AG20443 (cell line): ENCODE results near the gene NTRK2.

Source experiments
- DNase-seq: peaks from one replicate; pipeline ENCODE4 v3.0.0; 2012; ENCODE audit warnings: low spot score, mixed read lengths

The NTRK2 gene

GRCh38 chr9:84939774-84940173, 270.2 kb downstream of the NTRK2 start:
- DNase-seq, result no peak

DNA sequence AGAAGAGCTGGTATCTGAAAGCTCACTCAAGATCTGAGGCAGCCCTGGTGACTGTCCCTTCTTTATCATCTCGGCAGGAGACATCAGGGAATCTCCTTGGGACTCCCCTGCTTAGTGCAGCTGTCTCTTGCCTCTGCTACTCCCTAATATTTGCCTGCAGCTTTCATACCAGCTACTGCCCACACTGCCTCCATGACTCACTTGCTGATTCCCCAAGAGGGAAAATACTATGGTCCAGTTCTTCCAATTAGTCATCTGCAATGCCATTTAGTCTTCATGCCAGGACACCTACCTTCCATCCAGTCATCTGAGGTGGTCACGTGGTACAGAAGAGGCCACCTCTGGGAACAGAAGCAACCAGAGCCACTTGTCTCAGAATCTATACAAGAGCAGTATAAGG, 270.8 kb downstream of the NTRK2 start:
- no peak for DNase-seq

DNA sequence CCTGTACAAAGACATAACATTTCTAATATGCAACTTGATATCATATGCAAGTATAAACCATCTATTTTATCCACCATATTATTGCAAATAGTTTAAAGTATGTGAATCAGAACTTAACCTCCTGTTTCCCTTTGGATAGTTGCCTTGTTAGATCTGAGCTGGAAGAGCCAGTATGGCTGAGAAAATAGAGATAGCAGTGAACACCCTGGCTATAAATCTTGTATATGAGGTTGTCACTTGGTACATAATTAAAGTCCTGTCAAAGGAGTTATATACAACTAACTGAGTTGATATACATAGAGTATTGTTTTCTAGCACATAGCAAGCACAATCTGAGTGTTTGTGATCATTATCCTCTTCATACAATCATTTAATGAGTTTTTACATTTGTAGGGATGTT, 272.3 kb downstream of the NTRK2 start:
- DNase-seq, result no peak

DNA sequence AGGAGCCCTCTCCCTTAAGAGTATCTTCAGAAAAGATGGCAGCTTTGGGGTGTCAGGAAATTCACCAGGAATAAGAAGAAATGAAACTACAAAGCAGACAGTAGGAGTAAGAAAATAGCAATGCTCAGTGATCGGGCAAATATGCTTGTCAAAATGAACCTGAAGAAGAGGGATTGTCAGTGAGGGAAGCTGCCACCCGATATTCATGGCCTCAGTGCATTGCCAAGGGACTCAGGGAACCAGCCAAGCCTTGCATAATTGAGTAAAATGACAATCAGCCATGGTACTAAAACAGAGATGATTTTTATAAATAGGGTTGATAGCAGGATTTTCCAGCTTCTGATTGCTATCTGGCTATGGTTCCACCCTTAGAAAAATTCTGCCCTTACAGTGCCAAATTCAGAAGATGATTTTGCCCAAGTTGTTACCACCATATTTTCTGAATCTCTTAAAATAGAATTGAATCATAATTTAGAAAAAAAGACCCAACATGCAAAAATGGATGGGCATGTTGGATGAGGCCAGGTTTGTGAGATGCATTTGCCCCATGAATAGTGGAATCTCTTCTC, 274.0 kb downstream of the NTRK2 start:
- DNase-seq, result no peak

- DNase-seq, result peak; percentile 36
These were observed 276.5 kb downstream of the NTRK2 start for GRCh38 chr9:84945878-84946538.

- peak; percentile 26 for DNase-seq
These were observed 278.0 kb downstream of the NTRK2 start for GRCh38 chr9:84947412-84947972.

DNA sequence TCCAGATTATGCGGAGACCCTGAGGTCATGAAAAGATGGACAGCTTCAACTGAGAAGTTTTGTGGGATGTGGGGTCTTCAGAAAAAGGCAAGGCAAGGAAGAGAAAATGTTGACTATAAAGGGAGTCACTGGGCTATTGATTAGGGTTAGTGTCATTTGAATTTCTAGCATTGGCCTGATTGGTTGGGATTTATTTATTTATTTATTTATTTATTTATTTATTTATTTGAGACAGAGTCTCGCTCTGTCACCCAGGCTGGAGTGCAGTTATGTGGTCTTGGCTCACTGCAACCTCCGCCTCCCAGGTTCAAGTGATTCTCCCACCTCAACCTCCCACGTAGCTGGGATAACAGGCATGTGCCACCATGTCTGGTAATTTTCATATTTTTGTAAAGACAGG, 279.7 kb downstream of the NTRK2 start:
- no peak for DNase-seq

DNA sequence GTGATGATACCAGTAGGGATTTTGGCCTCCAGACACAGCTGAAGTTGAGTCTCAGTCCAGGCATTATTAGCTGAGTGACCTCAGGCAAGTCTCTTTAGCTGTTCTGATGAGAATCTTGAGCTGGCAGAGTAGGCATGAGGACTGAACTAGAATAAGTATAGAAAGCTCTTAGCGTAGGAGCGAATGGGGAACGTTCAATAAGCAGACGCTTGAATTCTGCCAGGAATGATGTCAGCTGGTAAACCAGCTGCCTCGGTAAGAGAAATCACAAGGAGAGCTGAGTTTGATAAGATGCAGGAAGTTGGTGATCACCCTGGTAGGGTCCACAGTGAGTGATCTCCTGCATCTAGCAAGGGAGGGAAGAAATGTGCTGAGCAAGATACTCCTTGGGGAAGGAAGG, 280.4 kb downstream of the NTRK2 start:
- DNase-seq, result no peak

DNA sequence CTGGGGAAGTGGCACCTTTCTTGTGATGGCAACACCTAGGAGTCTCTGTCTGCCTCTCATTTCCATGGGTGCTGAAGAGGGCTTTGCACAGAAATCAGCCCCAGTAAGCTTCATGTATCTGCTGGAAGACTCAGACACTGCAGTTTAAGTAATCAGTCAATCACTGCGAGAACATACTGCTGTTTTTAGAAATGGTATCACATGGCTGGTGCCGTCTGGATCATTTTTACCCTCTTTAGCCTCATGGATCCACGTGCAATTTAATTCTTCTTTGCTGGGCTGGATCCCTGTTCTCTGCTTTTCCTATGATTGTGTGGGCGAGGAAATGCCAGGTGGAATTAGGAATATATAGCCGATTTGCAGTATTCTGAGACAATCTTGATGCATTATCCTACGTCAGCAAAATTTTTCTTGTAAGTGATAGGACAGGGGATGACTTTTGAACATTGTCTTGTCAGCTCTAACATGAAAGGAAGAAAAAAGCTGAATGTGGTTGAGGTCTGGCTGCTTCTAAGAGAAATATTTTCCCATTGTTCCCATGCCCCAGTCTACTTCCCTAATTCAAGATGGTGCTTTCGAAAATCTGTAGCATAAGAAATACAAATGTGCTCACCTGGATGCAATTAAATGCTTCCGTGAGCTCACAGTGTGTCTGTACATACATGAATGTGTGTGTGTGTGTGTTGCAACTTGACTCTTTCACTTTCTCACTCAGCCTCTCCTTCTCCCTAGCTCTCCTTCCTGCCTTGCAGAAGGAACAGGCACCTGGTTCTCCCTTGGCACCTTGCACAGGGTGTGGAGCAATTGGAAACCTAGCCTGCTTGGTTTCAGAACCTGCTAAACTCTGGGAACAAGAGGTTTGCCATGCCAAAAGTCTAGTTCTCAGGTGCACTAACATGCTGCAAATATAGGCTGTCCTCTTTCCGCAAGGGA, 281.6 kb downstream of the NTRK2 start:
- no peak for DNase-seq

DNA sequence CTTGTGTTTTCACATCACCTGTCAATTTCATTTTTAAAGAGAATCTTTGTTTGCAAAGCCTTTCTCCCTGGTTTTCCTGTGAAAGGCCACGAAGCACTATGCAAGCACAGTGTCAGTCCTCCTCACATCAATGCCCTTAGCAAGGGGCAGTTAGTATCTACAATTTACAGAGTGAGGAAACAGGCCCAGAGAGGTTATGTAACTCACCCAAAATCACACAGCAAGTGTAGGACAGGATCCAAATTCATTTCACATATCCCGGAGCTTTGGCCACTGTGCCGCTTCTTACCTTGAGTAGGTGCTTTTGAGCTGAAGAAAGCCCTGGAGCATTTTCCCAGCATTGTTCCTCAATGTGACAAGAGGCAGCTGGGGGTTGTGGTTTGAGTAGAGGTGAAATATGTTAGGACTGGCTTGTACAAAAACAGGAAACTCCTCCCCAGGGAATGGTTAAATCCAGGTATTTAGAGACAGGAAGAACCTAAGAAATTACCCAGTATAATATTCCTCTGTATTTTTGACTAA, 283.8 kb downstream of the NTRK2 start:
- DNase-seq, result no peak

GRCh38 chr9:84953797-84954705, 284.5 kb downstream of the NTRK2 start:
- peak; percentile 93 for DNase-seq

GRCh38 chr9:84955155-84955554, 285.6 kb downstream of the NTRK2 start:
- DNase-seq, result no peak

DNA sequence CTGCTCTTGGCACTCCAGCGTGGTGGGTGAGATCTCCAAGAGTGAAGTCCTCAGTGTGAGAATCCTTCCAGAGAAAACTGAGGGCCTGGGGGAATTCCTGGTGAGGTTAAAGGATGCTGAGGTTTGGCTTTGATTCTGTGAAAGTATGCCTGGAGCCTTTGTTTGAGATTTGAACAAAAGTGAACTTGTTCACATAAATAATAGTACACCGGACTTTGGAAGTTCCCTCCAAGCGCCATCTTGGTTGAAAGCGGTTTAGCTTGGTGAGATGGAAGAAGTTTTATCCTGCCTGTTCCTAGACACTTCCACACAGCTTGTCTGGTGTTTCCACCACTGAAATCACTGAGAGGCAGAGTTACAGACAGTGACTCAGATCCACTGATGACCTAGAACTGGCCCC, 286.4 kb downstream of the NTRK2 start:
- DNase-seq, result no peak

DNA sequence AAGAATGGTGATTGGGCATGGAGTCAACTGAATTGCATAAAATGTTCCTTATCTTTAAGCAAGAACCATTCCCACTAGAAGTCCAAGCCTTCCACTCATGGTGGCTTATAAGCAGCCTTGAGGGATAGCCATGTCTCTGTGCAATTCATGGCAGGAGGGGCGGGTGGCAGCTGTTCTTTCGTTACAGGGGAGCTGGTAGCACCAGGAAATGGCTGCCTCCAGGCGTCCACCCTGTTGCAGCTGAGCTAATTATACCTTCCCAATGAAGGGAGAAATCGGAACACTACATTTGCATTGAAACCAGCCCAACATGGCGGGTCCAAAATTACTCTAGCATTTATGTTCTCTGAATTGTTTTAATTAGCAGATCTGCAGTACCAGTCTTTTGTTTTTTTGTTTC, 289.8 kb downstream of the NTRK2 start:
- DNase-seq, result no peak

DNA sequence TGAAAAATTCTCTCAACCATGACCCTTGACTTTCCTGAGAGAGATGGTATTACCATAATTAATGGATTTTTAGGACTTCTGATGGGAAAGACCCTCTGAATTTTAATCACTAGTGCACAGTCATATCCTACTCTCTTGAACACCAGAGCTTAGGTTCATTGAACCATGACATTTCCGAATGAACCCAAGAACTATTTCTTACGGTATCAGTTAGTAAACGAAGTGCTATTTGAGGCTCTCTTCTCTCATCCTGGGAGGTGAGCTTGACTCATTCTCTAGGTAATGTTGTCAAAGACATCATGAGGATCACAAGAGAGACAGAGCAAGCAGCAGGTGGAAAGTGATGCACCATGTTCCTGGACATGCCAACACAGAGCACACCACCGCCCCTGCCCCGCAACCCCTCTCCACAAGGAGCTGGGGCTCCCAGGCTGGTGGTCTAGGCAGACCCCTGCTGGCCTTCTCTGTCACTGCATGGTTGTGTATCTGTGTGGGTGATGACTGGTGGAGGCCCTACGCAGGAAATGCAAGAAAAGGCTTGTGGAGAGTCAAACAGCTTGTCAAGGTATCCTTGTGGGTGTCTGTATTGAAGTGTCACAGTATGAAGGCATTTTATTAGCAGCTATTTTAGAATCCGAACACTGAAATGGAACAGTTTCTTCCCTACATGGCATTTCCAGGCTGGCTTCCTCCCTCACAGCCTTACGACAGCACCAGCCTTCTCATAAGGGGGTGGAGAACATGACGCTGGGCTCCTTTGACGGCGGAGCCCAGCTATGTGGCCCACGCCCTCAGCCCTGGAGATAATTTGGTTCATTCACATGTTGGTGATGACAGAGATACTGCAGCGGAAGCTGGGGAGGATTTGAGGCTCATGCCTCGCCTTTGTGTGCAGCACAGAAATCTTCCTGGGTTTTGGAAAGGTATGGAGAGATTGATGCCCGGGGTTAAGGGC, 297.6 kb downstream of the NTRK2 start:
- peak; percentile 45 for DNase-seq

- no peak for DNase-seq
These were observed 299.6 kb downstream of the NTRK2 start for GRCh38 chr9:84969084-84969483.

- DNase-seq, result no peak
These were observed 300.2 kb downstream of the NTRK2 start for GRCh38 chr9:84969736-84970135.

- no peak for DNase-seq
These were observed 300.9 kb downstream of the NTRK2 start for GRCh38 chr9:84970432-84970831.

DNA sequence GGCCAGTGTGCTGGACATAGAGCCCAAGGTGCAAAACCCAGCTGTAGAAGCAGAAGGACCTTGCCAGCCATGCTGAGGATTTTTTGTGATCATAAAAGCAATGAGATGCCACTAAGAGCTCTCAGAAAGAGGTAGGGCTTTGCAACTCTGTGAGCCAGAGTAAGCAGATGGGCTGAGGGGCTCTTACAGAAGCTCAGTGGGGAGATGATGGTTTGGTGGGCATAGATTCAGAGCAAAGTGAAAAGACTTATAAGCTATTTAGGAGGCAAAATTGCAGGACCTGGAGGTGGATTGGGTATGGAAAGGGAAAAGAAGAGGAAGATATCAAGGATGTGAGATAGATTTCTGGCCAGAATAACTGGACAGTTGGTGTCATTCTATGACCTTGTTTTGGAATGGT, 302.0 kb downstream of the NTRK2 start:
- no peak for DNase-seq

DNA sequence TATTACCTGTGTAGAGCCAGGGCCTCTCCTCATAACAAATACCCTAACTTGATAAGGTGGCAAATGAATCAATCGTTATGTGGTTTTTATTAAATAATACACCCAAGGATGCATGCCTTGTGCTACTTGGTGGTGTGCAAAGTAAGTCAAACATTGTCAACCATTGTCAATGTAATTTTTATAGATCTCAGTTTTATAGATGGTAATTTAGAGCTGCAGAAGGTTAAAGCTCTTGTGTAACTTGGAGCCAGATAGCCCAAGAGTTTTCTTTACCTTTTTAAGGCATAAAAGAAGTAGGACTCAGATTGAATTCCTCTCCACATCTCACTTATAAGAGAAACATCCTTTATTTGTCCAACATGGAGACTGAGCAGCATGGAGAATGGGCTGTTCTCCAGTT, 304.7 kb downstream of the NTRK2 start:
- DNase-seq, result no peak
